ENCODE results near the gene METTL3. TPM values are rescaled to one million over a fixed set of nuclear protein-coding genes. Genes with fewer than 3 reads are reported as not detected.
A peak's percentile ranks its signal among the peaks of the same experiment; 100 is the strongest.

Gene METTL3
- total and polyA plus RNA-seq, 2 of the 13 experiments (the other 11 are each of a cell fraction or from before 2014, with no cell fraction given) = 123 to 130 TPM

GRCh38 chr14:21476523-21476924 lies 34.6 kb downstream of the METTL3 start (continued):
- TF ChIP-seq MXD4 (CRISPR knock-in tag; IDR thresholded peaks at IDR 0.05) (peak; percentile 7; the same call in 1 of the 2 replicates), BHLHE40 (IDR thresholded peaks at IDR 0.05; ENCODE audit: low read length) (peak; percentile 90), POLR2A (IDR thresholded peaks at IDR 0.05; ENCODE audit: insufficient read depth in 1 of 2, low read depth in 2 of 2, low read length in 2 of 2) (peak; percentile 81), SIN3A (IDR thresholded peaks at IDR 0.05; ENCODE audit: borderline replicate concordance, low read depth, low read length) (peak; percentile 72; the same call in 1 of the 2 replicates), ZNF709 (CRISPR knock-in tag; IDR thresholded peaks at IDR 0.05) (peak; percentile 24; the same call in 1 of the 2 replicates), ZFP1 (CRISPR knock-in tag; IDR thresholded peaks at IDR 0.05) (peak; percentile 56; the same call in 1 of the 2 replicates), KMT2B (CRISPR knock-in tag; IDR thresholded peaks at IDR 0.05) (no peak), ZFP36L2 (CRISPR knock-in tag; IDR thresholded peaks at IDR 0.05) (no peak), ZSCAN30 (CRISPR knock-in tag; IDR thresholded peaks at IDR 0.05) (no peak), ZNF513 (CRISPR knock-in tag; conservative IDR thresholded peaks at IDR 0.05) (no peak), ARID3A (IDR thresholded peaks at IDR 0.05; ENCODE audit: low read depth, low read length) (0 out of 2 replicates have a peak, but pooled peaks have one; percentile 55), TARDBP (CRISPR knock-in tag; IDR thresholded peaks at IDR 0.05) (0 out of 2 replicates have a peak, but pooled peaks have one; percentile 12), TFAP4 (IDR thresholded peaks at IDR 0.05; ENCODE audit: borderline replicate concordance, low read depth) (peak; percentile 28; the same call in 1 of the 2 replicates), EP300 (IDR thresholded peaks at IDR 0.05; ENCODE audit: low read depth in 2 of 2, low read length in 2 of 2) (no peak), EP300 (CRISPR knock-in tag; IDR thresholded peaks at IDR 0.05; ENCODE audit: borderline replicate concordance) (peak; percentile 34; the same call in 1 of the 2 replicates), FOSL2 (CRISPR knock-in tag; IDR thresholded peaks at IDR 0.05) (peak; percentile 56), SSRP1 (CRISPR knock-in tag; IDR thresholded peaks at IDR 0.05) (peak; percentile 10; the same call in 1 of the 2 replicates), RARA (CRISPR knock-in tag; IDR thresholded peaks at IDR 0.05) (peak; percentile 43; the same call in 1 of the 2 replicates), RXRB (CRISPR knock-in tag; IDR thresholded peaks at IDR 0.05; ENCODE audit: borderline replicate concordance) (peak; percentile 73), LCORL (IDR thresholded peaks at IDR 0.05) (no peak), LCORL (CRISPR knock-in tag; IDR thresholded peaks at IDR 0.05) (peak; percentile 56; the same call in 1 of the 2 replicates), ZNF205 (CRISPR knock-in tag; IDR thresholded peaks at IDR 0.05) (peak; percentile 53; the same call in 1 of the 2 replicates), AKAP8 (CRISPR knock-in tag; IDR thresholded peaks at IDR 0.05) (no peak)
- TF ChIP-seq, protein P1, sequence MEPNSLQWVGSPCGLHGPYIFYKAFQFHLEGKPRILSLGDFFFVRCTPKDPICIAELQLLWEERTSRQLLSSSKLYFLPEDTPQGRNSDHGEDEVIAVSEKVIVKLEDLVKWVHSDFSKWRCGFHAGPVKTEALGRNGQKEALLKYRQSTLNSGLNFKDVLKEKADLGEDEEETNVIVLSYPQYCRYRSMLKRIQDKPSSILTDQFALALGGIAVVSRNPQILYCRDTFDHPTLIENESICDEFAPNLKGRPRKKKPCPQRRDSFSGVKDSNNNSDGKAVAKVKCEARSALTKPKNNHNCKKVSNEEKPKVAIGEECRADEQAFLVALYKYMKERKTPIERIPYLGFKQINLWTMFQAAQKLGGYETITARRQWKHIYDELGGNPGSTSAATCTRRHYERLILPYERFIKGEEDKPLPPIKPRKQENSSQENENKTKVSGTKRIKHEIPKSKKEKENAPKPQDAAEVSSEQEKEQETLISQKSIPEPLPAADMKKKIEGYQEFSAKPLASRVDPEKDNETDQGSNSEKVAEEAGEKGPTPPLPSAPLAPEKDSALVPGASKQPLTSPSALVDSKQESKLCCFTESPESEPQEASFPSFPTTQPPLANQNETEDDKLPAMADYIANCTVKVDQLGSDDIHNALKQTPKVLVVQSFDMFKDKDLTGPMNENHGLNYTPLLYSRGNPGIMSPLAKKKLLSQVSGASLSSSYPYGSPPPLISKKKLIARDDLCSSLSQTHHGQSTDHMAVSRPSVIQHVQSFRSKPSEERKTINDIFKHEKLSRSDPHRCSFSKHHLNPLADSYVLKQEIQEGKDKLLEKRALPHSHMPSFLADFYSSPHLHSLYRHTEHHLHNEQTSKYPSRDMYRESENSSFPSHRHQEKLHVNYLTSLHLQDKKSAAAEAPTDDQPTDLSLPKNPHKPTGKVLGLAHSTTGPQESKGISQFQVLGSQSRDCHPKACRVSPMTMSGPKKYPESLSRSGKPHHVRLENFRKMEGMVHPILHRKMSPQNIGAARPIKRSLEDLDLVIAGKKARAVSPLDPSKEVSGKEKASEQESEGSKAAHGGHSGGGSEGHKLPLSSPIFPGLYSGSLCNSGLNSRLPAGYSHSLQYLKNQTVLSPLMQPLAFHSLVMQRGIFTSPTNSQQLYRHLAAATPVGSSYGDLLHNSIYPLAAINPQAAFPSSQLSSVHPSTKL (CRISPR knock-in tag; IDR thresholded peaks at IDR 0.05) = peak; percentile 53; the same call in 1 of the 2 replicates
- TF ChIP-seq, protein P2, sequence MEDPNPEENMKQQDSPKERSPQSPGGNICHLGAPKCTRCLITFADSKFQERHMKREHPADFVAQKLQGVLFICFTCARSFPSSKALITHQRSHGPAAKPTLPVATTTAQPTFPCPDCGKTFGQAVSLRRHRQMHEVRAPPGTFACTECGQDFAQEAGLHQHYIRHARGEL (CRISPR knock-in tag; IDR thresholded peaks at IDR 0.05) = no peak
